WI38 (cell line): ENCODE data around the gene SPINK4.

ENCODE experiments used
- H3K4me3 ChIP-seq: 2 replicates; pipeline ENCODE4 v1.5.1; 2011; ENCODE audit warnings: low read depth, mild to moderate bottlenecking, control low read depth, low read length
- CTCF ChIP-seq: IDR thresholded peaks from 2 replicates; pipeline ENCODE4 v1.5.1; 2012; ENCODE audit warnings: low read depth, mild to moderate bottlenecking, control low read depth, low read length

SPINK4 gene

GRCh38 chr9:33260372-33260771 is 20.4 kb downstream of the SPINK4 start:
- TF ChIP-seq CTCF, result no peak
- H3K4me3 ChIP-seq, result no peak overlapping the region

- H3K4me3 ChIP-seq, result peak overlapping the region; percentile 96
- no peak for TF ChIP-seq CTCF
These were observed 23.4 kb downstream of the SPINK4 start for GRCh38 chr9:33263131-33264002.

DNA sequence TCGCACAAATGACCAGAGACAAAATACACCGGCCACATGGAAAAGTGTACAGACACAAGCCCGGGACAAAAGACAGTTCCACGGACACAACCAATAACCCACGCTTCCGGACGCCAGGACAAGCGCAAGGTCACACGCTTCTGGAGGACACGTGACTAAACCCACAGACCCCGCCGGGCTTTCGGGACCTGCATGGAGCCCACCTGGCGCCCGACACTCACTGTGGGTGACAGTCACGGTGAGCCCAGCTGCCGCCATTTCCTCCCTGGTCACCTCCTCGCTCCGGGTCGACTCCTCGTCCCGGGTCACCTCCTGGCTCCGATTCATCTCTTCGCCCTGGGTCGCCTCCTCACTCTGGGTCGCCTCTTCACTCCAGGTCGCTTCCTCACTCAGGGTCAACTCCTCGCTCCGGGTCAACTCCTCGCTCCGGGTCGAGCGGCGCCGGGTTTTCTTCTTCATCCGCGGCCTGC is 24.1 kb downstream of the SPINK4 start:
- peak overlapping the region; percentile 96 for H3K4me3 ChIP-seq
- TF ChIP-seq CTCF, result no peak

DNA sequence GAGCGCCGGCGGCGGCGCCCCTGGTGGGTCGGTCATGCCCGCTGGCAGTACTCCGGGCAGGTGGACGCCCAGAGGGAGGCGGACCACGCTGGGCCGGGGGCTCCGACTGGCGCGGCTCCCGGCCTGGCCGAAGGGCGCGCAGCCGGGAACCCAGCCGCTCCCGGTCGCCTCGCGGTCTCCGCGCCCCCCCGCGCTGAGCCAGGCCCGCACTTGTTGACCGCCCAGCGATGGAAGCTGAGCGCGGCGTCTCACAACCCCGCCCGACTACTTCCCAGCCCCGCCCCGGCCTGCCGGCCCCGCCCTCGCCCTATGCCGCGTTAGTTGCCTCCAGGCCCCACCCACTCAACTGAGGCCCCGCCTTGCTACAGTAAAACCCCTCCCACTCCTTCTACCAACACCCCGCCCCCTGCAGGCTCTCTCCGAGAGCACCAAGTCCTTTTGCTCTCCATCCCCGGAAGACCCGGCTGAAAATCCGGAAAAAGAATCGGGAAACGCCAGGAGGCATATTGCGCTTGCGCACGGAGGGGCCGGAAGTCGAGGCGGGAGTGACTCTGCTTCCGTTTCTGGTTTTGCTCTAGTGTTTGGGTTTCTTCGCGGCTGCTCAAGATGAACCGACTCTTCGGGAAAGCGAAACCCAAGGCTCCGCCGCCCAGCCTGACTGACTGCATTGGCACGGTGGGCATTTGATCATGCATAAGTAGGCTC is 24.7 kb downstream of the SPINK4 start, which contains the start of the genes BAG1 and CHMP5:
BAG1 (minus strand) TSS at position 236 of the 705 bp plus-strand sequence.
CHMP5 (plus strand) TSS at position 577 of the 705 bp plus-strand sequence; CDS start at position 607, 30 bp downstream.
- H3K4me3 ChIP-seq, result peak within 1 kb of the TSS; percentile 96
- TF ChIP-seq CTCF, result 0 out of 2 replicates have a peak, but pooled peaks have one; percentile 22

- H3K4me3 ChIP-seq, result peak overlapping the region; percentile 95
- no peak for TF ChIP-seq CTCF
These were observed 25.4 kb downstream of the SPINK4 start for GRCh38 chr9:33265211-33265865.

GRCh38 chr9:33267151-33267767 is 27.3 kb downstream of the SPINK4 start:
- no peak for TF ChIP-seq CTCF
- no peak overlapping the region for H3K4me3 ChIP-seq
